Stimulated activated CD4-positive, alpha-beta T cell treated with anti-CD3 and anti-CD28 coated beads, TNF-alpha, amount 100 ng/mL, for 48 hours (primary cell): Measurements from ENCODE around the gene CDYL.

ENCODE experiments used
- DNase-seq, 3 donors: peaks; one replicate each; pipeline ENCODE4 v3.0.0-alpha.2; 2020; ENCODE audit warnings: low read depth in 3 of 3

CDYL gene

DNA sequence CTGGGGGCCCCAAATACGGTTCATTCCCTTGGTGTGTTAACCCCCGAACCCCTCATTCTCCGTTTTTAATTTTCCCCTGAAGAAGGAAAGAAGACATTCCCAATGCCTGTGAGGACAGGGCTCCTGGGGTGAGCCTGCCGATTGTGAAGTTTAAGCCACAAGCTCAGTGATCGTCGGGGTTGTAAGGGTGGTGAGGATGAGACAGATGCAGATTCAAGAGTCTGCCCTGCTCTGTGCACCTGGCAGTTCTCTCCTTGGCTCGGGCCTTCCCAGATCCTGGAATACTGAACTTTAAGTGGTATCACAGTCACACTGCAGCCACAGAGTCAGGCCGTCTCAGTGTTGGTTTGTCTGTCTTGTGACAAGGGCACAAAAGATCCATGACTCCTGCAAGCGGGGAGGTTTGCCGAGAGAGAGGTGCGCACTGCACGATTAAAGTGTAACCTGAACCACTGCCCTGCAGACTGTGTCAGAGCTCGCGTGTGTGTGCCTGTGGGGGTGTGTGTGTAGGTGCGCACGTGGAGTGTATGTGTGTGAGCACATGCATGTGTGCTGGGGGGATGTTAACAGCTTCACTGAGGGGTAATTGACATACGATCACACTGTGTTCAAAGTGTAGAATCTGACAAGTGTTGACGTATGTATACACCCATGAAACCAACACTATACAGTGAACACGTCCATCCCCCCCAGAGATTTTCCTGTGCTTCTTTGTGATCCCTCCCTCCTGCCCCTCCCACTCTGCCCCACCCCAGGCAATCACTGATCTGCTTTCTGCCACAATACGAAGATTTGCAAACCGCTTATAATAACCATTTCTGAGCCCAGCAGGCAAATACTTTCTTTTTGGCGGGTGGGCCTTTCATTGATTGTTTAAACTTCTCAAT is 188.7 kb downstream of the CDYL start:
- no peak for DNase-seq

DNA sequence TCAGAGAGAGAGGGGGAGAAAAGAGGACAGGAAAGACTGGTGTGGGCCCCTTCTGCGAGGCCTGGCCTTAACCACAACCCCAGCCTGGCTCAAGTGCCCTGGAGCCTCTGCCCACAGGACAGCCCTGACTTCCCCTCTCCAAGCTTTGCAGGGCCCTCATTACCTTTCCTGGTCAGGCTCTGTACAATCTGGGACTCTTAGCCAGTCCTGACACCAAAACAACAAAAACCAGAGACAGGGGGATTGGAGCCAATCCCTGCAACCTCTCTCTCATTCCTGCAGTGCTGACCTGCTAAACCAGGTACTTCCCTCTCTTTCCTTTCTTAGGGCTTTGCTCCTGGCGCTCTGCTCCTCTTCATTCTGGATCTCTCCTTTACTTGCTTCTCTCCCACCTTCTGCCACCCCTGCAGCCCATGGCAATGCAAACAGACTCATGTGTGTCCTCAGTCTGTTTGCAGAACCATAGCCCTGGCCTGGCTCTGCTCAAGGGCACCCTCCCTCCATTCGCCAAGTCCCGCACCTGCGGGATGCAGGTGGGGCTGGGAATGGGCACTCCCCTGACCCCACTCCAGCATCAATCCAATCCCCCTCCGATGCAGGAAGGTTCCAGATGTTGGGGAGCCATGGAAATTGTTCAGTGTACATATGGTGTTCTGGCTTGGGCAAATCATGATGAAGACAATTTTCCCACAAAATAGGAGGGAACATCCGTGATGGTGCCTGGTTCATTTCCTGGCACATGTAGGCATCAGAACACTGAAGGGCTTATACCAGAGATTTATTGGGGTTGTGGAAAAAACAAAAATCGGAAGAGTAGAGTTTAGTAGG is 189.6 kb downstream of the CDYL start:
- no peak for DNase-seq

DNA sequence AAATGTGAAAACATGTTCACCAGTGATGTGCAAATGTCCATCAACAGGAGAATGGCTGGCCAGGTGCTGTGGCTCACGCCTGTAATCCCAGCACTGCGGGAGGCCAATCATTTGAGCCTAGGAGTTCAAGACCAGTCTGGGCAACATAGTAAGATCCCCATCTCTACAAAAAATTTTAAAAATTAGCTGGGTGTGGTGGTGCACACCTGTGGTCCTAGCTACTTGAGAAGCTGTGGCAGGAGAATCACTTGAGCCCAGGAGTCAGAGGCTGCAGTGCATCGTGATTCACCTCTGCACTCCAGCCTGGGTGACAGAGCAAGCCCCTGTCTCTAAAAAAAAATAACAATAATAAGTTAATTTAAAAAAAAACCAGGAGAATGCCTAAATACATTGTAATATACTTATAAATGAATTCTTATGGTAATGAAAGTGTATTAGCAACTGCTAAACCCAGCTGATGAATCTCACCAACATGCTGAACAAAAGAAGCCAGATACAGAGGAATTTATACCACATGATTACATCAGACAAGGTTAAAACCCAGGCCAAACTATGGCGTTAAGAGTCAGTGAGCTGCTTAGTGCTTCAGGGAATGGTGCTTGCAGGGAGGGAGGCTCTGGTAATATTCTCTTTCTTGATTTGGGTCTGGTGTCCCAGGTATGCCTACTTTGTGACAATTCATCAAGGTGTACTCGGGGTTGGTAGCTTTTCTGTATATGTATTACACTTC is 191.3 kb downstream of the CDYL start:
- DNase-seq = no peak

DNA sequence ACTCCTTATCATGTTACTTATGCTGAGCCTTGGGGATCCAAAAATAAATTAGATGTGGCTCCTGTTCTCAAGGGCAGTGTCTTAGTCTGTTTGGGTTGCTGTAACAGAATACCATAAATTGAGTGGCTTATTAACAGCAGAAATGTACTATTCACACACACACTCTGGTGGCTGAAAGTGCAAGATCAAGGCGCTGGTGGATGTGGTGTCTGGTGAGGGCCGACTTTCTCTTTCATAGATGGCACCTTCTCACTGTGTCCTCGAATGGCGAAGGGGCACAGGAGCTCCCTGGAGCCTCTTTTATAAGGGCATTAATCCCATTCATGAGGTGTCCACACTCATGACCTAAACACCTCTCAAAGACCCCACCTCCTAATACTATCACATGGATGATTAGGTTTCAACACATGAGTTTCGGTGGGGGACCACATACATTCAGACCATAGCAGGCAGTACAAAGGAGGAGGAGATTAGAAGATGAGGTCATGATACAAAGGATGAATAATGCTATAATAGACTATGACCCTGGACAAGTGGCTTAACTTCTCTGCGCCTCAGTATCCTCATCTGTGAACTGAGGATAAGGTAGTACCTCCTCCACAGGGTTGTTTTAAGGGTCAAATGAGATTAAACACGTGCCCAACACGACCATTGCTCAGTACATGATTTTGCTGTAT is 193.5 kb downstream of the CDYL start:
- DNase-seq = no peak

DNA sequence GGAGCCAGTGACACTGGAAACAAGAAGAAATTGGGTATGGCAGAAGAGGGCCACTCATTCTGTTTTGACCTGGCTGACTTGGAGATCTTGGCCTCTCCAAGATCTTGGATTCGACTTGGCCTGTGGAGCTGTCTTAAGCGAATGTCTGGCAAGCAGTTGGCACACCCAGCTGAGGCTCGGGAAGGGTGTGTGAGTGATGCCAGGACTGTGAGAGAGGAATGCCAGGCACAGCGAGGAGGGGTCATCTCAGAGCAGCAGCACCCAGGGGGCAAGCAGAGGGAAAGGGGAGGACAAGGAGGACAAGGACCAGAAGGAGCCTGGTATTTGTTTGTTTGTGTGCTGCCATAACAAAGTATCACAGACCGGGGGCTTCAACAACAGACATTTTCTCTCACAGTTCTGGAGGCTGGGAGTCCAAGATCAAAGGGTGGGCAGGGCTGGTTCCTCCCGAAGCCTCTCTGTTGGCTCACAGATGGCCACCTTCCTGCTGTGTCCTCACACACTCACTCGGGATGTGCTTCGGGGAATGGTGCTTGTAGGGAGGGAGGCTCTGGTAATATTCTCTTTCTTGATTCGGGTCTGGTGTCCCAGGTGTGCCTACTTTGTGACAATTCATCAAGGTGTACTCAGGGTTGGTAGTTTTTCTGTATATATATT is 194.7 kb downstream of the CDYL start:
- DNase-seq = no peak

DNA sequence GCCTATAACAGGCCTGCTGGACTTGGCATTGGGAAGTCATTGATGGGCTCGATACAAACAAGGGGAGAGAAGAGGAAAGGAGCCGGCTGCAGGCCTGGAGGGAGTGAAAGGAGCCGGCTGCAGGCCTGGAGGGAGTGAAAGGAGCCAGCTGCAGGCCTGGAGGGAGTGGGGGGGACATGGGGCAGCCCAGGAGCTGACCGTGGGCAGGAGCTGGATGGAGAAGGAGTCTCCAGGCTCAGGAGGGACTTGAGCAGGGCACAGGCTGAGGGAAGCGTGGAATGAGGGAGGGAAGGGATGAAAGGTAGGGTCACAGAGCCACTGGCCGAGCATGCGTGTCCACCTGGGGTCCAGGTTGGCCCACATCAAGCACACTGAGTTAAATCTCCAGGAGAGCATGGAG is 195.6 kb downstream of the CDYL start:
- DNase-seq = no peak

DNA sequence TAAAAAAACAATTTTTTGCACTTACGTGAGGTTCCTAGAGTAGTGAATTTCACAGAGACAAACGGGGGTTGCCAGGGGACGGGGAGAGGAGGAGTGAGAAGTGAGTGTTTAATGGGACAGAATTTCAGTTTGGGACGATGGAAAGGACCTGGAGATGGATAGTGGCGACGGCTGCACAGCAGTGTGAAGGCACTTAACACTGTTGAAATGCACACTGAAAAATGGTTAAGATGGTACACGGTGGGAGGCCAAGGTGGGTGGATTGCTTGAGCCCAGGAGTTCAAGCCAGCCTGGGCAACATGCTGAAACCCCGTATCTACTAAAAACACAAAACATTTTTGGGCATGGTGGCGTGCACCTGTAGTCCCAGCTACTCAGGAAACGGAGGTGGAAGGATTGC is 196.2 kb downstream of the CDYL start:
- no peak for DNase-seq

DNA sequence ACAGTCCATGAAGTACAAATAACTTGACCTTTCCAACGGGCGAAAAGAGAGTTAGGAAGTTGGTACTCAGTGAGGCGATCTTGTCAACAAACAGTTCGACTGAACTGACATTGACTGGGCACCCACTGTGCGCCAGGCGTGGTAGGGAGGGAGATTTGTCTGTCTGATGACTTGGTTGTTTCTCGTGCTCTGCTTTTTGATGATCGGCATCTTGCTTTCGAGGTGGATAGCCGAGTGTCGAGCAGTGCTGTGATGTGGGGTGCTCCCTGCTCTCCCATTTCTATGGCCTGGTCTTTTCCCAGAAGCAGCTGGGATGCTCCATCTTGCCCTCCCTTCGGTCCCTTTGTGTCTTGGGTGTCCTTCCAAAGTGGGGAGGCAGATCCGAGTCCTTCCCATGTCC is 197.2 kb downstream of the CDYL start:
- no peak for DNase-seq

DNA sequence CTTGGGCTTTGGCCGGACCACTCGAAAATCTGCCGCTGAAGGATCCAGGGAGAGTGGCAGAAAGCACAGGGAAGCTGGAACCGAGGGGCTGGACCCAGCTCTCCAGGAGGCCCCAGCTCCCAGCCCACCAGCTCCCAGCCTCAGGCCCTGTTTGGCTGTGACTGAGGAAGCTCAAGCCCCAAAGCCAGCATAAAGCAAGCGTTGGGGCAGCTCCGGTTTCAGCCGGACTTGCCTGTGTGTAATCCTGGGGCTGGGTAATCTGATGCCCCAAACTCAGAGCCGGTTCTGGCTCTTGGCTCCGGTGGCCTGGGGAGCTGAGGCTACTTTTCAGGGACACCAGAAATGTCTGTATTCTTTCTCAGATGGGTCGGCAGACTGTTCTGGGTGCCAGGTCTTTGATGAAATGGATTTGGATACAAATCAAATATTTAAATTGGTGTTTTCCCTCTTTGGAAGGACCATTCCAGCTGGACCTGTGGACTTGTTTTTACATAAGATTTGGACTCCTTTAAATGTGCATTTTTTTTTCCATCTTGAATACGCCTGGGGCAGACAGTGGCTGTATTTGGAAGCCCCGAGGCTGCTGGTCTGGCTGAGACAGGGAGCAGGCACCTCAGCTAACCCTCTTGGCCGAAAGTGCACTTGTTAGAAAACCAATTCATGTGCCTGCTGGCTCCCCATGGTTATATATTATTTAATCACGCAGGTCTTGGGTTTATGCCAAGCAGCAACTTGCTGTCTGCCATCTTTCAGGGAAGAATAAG is 198.0 kb downstream of the CDYL start:
- no peak for DNase-seq

DNA sequence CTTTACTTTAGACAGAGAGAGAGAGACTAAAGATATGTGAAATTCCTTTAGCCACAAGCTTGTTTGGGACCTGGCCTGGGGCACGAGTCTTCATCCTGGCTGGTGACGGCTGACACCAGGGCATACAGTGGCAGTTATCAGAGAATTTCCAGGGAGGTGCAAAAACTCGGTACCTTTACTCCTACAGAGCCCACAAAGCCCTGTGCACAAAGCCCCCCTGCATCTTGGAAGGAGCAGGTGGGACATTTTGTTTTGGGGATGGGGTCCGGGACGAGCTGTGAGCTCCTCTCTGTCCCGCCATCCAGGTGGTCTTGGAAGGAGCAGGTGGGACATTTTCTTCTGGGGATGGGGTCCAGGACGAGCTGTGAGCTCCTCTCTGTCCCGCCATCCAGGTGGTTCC is 198.8 kb downstream of the CDYL start:
- DNase-seq = no peak

DNA sequence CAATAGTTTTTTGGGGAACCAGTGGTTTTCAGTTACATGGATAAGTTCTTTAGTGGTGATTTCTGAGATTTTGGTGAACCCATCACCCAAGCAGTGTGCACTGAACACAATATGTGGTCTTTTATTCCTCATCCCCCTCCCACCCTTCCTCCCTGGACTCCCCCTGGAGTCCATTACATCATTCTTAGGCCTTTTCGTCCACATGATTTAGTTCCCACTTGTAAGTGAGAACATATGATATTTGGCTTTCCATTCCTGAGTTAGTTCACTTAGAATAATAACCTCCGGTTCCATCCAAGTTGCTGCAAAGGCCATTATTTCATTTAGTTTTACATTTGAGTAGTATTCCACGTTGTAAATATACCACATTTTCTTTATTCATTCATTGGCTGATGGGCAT is 199.3 kb downstream of the CDYL start:
- DNase-seq = no peak

DNA sequence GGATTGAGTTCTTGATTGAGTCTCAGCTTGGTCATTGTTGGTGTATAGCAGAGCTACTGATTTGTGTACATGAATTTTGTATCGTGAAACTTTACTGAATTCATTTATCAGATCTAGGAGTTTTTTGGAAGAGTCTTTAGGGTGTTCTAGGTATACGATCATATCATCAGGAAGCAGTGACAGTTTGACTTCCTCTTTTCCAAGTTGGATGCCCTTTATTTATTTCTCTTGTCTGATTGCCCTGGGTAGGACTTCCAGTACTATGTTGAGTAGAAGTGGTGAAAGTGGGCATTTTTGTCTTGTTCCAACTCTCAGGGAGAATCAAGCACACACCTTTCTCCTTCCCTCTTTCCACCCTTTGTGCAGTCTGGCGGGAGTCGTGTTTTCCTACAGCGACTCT is 201.3 kb downstream of the CDYL start:
- DNase-seq = no peak

DNA sequence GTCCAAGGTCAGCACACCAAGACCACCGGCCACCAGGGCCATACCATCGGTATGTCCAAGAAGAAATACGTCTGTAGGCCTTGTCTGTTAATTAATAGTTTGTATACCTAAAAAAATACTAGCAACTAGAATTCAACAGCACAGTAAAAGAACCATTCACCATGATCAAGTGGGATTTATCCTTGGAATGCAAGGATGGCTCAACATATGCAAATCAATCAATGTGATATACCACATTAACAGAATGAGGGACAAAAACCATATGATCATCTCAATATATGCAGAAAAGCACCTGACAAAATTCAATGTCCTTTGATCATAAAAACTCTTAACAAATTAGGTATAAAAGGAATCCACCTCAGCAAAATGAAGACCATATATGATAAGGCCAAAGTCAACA is 203.2 kb downstream of the CDYL start:
- DNase-seq = no peak

DNA sequence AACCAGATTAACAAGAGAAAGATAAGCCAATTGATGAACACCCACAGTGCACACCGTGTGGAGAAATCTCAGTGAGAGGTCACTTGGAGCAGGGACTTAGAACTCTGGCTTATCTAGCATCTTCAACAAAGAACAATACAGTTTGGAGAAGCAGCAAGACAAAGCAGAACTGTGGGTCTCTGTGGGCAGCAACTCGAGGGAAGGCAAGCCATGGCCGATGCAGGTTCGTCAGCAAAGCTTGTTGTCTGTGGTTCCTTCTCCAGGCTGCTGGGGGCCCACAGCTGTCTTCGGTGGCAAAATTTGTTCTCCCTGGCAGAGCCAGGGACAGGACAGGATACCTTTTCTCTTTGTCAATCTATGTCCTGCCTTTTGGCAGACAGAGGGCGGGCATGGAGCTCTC is 205.6 kb downstream of the CDYL start:
- DNase-seq = no peak

DNA sequence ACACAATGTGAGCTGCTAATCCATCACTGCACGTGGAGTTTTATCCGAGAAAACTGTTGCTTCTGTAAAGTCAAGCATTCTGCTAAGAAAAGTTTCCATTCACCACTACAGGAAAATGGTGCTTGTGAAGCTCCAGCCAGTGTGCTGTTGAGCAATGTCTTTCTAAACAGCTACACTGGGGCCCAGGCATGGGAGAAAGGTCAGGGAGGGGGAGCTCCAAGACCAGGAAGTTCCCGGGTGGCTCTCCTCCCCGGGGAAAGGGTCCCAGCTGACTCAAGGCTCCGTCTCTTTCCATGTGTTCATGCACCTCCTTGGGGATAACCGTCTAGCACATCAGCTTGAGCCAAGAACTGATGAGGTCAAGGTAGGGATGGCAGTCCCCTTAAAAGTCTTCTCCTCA is 207.1 kb downstream of the CDYL start:
- DNase-seq = no peak

DNA sequence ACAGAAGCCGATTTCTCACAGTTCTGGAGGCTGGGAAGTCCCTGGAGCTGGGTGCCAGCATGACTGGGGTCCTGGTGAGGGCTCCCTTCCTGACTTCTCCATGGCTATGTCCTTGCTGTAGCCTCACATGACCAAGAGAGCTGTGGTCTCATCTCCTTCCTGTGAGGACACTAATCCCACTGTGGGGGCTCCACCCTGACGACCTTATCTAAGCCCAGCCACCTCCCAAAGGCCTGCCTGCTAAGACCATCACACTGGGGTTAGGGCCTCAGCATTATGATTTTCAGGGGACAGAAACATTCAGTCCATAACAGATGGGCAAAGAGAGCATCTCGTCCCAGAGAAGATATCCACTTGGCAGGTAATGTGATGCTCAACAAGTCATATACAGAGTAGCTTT is 210.8 kb downstream of the CDYL start:
- DNase-seq = no peak

DNA sequence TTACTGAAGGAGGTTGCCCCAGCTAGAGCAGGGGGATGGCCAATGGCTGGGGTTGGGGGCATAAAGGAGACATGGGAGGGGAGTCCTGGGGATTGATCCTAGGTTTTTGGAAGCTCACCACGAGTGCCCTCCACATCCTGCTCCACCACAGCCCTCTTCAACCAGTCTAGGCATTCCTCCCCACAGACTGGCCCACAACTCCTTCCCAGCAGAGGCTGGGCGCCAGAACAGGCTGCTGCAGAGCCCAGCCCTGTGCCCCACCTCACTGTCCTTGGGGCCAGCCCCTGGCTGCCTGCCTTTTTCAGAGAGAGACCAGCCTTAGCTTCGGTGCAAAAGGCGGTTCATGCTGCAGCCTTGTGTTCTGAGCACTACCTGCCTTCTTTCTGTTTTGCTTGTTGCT is 211.2 kb downstream of the CDYL start:
- no peak for DNase-seq

DNA sequence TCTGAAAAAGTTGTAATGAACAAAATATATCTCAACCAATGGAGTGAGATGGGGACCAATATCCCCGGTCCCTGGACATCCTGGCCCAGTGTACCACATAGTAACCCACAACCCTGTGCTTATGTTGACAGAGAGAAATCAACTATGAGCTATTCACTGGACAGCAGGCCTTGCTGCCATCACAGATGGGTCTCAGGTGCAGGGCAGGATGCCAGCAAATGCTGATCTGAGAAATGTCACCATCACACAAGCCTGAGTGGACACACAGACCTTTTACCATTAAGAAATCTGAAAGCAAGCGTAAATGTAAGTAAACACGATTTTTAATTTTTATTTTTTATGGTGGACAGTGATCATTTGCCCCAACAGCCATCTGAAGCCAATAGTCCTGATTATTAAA is 218.5 kb downstream of the CDYL start:
- no peak for DNase-seq

DNA sequence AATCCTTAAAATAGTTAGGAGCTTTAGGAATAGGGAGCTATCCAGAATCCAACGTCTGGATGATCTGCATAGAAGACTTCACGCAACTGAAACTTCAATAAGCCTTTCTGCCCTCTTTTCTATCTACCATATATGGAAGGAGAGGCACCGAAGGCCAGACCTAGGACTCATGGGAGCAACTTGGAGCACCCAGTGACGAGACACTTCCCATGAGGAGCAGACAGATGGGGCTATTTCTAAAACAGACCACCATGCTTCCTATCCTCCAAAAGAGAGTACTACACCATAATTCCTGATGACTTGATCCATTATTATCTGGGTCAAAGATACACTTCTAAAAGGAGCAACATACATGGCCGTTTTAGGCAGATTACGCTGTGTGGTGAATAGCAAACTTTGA is 221.7 kb downstream of the CDYL start:
- DNase-seq = no peak

DNA sequence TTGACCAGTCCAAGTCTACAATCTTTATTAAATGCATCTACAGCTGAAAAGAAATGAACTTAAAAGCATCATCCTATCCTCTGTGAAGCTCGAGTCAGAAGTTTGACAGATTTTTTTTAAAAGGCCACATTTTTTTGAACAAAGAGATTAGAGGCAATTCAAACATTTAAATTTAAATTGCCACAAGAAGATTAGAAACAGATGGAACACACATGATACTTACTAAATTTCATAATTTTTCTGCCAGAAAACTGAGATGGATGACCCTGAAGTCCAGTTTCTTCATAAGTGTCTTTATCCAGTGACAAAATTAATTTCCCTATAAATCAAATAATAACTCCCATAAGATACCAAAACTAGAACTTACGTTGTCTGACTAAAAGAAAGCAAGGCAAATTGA is 223.4 kb downstream of the CDYL start:
- DNase-seq = no peak
